Esophagus muscularis mucosa (tissue), 3 donors: ENCODE data around the gene BBOX1.

Source experiments
- POLR2AphosphoS5 ChIP-seq, 2 donors: sonication (generic); formaldehyde crosslinking; IDR thresholded peaks; one replicate each; pipeline ENCODE4 v1.6.1; 2017; ENCODE audit warnings: antibody characterized with exemption in 2 of 2
- TF ChIP-seq, protein P1 (sequence below), 3 experiments: fragments of 200-600 bp in 2 of 3; fragments of 450-650 bp in 1 of 3; sonication (generic) in 2 of 3; IDR thresholded peaks; one replicate each; pipeline ENCODE4 v1.5.1; 2017 to 2019; ENCODE audit warnings: antibody characterized with exemption in 3 of 3, mild to moderate bottlenecking in 2 of 3, moderate library complexity in 1 of 3

GRCh38 chr11:27028561-27028965 is 12.1 kb upstream of the BBOX1 start:
- TF ChIP-seq, protein P1, sequence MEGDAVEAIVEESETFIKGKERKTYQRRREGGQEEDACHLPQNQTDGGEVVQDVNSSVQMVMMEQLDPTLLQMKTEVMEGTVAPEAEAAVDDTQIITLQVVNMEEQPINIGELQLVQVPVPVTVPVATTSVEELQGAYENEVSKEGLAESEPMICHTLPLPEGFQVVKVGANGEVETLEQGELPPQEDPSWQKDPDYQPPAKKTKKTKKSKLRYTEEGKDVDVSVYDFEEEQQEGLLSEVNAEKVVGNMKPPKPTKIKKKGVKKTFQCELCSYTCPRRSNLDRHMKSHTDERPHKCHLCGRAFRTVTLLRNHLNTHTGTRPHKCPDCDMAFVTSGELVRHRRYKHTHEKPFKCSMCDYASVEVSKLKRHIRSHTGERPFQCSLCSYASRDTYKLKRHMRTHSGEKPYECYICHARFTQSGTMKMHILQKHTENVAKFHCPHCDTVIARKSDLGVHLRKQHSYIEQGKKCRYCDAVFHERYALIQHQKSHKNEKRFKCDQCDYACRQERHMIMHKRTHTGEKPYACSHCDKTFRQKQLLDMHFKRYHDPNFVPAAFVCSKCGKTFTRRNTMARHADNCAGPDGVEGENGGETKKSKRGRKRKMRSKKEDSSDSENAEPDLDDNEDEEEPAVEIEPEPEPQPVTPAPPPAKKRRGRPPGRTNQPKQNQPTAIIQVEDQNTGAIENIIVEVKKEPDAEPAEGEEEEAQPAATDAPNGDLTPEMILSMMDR (IDR thresholded peaks at IDR 0.05), result no peak
- TF ChIP-seq POLR2AphosphoS5 (IDR thresholded peaks at IDR 0.05), result no peak
